Spinal cord (tissue), 10 donors: Measurements from ENCODE around the gene MAP7. TPM values are rescaled to one million over a fixed set of nuclear protein-coding genes. Genes with fewer than 3 reads are reported as not detected.
"Not testable (repeated sequence)": the region's sequence is repeated elsewhere in the genome, so short reads cannot be mapped to it uniquely, and the experiment has no call there.

Experiments
- DNase-seq, 6 donors: peaks; one replicate each; pipeline versions ENCODE4 v3.0.0 to v3.0.0-alpha.2; 2013 to 2015; ENCODE audit warnings: low spot score in 6 of 6, low read depth in 4 of 6
- H3K27ac ChIP-seq: one replicate; pipeline ENCODE4 v1.5.1; 2013; ENCODE audit warnings: low read depth, low read length, control low read depth
- H3K27me3 ChIP-seq: one replicate; pipeline ENCODE4 v1.6.1; 2013; ENCODE audit warnings: low read length; ENCODE audit not compliant: control insufficient read depth, insufficient read depth
- H3K36me3 ChIP-seq: one replicate; pipeline ENCODE4 v1.6.1; 2013; ENCODE audit warnings: low read length; ENCODE audit not compliant: control insufficient read depth, insufficient read depth
- H3K4me1 ChIP-seq: one replicate; pipeline ENCODE4 v1.6.1; 2013; ENCODE audit warnings: low read length; ENCODE audit not compliant: control insufficient read depth, insufficient read depth
- H3K4me3 ChIP-seq: one replicate; pipeline ENCODE4 v1.5.1; 2013; ENCODE audit warnings: low read depth, low read length, control low read depth
- H3K9me3 ChIP-seq: one replicate; pipeline ENCODE4 v1.6.1; 2013; ENCODE audit warnings: low read length; ENCODE audit not compliant: control insufficient read depth, insufficient read depth
- WGBS: methylation state at CpG from one replicate; pipeline ENCODE4 v1.1.5; 2013; ENCODE audit warnings: missing lambda C conversion rate; ENCODE audit not compliant: insufficient coverage; 5-methylcytosine and 5-hydroxymethylcytosine counted together
- polyA plus RNA-seq, 2 donors: library from polyadenylated mRNA; unstranded; fragments of 120-200 nt; gene quantifications; one replicate each; pipeline ENCODE4 v1.2.1, GENCODE V29; 2013; ENCODE audit not compliant: insufficient read length in 2 of 2
- total RNA-seq, 2 donors: library from RNA; depleted of rRNA in 1 of 2; stranded (reverse); fragments of 120-200 nt in 1 of 2; fragments of >200 nt in 1 of 2; gene quantifications; one replicate each; pipeline versions ENCODE4 v1.2.3 to v1.2.4, GENCODE V29; 2013 to 2014
- donor health status: healthy.

The MAP7 gene
- total and polyA plus RNA-seq, 4 donors: 9.9 to 19.7 (median 13.9) TPM

DNA sequence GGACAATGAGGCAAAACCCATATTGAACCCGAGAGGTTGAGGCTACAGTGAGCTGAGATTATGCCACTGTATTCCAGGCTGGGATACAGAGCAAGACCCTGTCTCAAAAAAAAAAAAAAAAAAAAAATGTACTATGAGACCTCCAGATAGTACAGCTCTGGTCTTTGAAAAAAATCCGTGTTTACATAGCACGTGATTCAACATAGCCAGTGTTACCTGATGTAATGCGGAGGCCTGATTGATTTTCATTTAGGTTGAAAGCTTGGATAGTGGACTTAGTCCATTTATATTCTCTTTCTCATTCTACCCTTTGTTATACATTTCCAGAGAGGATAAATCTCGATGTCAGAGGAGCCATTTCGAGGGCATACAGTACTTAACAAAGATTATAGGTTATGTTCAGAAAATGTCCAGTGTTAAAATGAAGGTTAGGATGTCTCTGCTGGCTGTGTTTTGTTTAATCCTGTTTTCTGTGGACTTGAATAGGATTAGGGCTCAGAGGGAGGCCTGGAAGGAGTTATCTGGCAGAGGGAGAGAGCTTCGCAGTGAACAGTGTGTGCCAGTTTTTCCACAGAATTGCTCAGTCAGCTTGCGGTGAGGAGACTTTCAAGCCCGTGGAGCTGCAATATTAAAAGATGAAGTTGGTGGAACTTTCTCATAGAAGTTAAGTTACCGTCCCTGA lies 226.7 kb downstream of the MAP7 start:
- 37% methylated on average over 4 of the region's 10 CpGs for WGBS
- Histone ChIP-seq H3K27me3 (no peaks in the 10 kb centered on the region), H3K4me3 (no peak overlapping the region), H3K9me3 (no peaks in the 10 kb centered on the region), H3K4me1 (peaks cover 17% of the 10 kb centered on the region), H3K36me3 (no peaks in the 10 kb centered on the region), H3K27ac (peak overlapping the region; percentile 65)
- peak in 3 of 6 donors; percentile 28 to 84 (median 70) for DNase-seq

DNA sequence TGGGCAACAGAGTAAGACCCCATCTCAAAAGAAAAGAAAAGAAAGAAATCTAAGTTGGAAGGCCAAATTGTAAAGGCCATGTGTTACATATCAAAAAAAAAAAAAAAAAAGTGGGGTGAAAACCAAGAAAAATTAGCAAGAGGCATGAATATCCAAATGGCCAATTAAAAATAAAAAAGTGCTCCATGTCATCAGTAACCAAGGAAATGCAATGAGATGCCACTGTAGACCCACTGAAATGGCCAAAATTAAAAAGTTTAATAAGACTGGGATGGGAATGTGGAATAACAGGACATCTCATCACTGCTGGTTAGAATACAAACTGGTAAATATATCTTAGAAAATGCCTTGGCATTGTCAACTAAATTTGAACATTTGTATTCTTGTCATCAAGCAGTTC lies 230.5 kb downstream of the MAP7 start:
- H3K4me3 ChIP-seq: no peak overlapping the region

DNA sequence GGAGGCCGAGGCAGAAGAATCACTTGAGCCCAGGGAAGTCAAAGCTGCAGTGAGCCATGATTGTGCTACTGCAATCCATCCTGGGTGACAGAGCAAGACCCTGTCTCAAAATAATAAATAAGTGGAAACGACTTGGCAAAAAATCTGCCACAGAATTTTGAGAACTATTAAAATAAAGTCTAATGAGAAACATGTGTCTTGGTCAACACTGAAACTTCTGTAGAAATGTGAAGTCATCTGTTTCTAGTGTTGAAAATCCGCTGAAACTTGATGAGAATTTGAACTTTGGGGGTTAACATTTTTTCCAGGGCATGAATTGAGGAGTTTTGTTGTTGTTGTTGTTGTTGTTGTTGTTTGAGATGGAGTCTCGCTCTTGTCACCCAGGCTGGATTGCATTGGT lies 231.5 kb downstream of the MAP7 start:
- H3K9me3 ChIP-seq: no peaks in the 10 kb centered on the region
- H3K4me1 ChIP-seq: no peaks in the 10 kb centered on the region
- WGBS: 79% methylated on average over 2 of the region's 4 CpGs
- no peak overlapping the region for H3K4me3 ChIP-seq
- no peaks in the 10 kb centered on the region for H3K27me3 ChIP-seq
- no peak overlapping the region for H3K27ac ChIP-seq
- no peak for DNase-seq
- no peaks in the 10 kb centered on the region for H3K36me3 ChIP-seq

More for the DNA sequence above, 230.5 kb downstream of the MAP7 start:
- Histone ChIP-seq H3K27ac (no peak overlapping the region), H3K27me3 (no peaks in the 10 kb centered on the region), H3K9me3 (no peaks in the 10 kb centered on the region), H3K36me3 (no peaks in the 10 kb centered on the region), H3K4me1 (peaks cover 6% of the 10 kb centered on the region)
- DNase-seq: no peak

DNA sequence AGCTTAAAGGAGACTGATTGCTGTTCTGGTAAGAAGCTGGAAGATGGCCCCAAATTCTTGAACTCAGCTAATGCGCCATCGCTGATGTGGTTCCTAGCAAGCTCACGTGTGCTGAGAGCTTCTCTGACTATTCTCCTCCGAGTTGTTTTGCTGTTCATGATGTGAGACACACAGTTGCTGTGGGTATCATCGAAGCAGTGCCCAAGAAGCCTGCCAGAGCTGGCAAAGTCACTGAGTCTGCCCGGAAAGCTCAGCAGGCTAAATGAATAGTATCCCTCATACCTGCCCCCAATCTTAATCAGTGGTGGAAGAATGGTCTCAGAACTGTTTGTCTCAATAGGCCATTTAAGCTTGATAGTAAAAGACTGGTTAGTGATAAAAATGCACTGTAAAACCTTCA lies 232.3 kb downstream of the MAP7 start:
- no peaks in the 10 kb centered on the region for H3K9me3 ChIP-seq
- 29% methylated on average over 3 of the region's 6 CpGs for WGBS
- peak overlapping the region; percentile 9 for H3K27ac ChIP-seq
- no peaks in the 10 kb centered on the region for H3K27me3 ChIP-seq
- no peaks in the 10 kb centered on the region for H3K4me1 ChIP-seq
- DNase-seq: peak in 1 of 6 donors; percentile 62
- no peaks in the 10 kb centered on the region for H3K36me3 ChIP-seq
- no peak overlapping the region for H3K4me3 ChIP-seq

DNA sequence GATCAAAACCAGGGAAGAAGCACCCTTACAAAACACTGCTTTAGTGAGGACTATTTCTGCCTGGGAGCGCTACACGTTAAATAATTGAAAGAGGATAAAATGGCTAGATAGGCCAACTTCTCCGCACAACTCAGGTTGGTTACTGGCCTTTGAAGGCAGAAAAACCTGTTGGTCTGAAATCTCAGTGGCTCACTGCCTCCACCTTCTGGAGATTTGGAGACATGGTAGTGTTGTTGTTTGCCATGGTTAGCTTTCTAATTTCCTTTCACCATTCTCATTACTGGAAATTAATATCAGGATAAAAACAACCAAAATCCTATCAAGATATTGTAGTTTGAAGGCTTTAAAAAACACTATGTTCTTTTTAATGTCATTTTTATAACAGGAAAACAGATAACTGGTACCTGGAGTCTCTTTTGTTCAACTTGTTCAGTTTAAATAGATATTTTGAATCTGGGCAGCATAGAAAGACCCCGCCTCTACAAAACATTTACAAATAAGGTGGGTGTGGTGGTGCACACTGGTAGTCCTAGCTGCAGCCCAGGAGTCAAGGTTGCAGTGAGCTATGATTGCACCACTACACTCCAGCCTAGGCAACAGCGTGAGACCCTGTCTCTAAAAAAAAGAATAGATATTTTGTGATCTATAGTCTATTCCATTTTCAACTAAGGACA lies 233.1 kb downstream of the MAP7 start:
- H3K9me3 ChIP-seq: no peaks in the 10 kb centered on the region
- 0% methylated on average over 1 of the region's 5 CpGs for WGBS
- H3K4me3 ChIP-seq: no peak overlapping the region
- no peaks in the 10 kb centered on the region for H3K36me3 ChIP-seq
- peak in 3 of 6 donors; percentile 61 to 91 (median 87) for DNase-seq
- H3K27ac ChIP-seq: peak overlapping the region; percentile 9
- no peaks in the 10 kb centered on the region for H3K4me1 ChIP-seq
- H3K27me3 ChIP-seq: no peaks in the 10 kb centered on the region

DNA sequence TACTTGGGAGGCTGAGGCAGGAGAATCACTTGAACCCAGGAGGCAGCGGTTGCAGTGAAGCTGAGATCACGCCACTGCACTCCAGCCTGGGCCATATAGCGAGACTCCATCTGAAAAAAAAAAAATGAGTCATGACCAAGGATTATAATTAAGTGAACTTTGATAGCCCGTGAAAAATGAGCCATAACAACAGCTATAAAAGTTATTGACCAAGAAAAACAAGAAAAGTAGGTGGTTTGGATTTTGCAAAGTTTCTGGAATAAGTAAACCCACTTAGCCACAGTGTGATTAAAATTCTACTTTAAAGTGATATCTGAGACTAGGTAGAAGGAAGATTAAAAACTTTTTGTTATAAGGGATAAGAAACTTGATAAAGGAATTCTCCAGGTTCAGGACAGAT lies 234.6 kb downstream of the MAP7 start:
- H3K4me3 ChIP-seq: no peak overlapping the region
- DNase-seq: no peak
- 100% methylated on average over 1 of the region's 4 CpGs for WGBS
- no peak overlapping the region for H3K27ac ChIP-seq
- no peaks in the 10 kb centered on the region for H3K36me3 ChIP-seq
- no peaks in the 10 kb centered on the region for H3K9me3 ChIP-seq
- no peaks in the 10 kb centered on the region for H3K4me1 ChIP-seq
- no peaks in the 10 kb centered on the region for H3K27me3 ChIP-seq

DNA sequence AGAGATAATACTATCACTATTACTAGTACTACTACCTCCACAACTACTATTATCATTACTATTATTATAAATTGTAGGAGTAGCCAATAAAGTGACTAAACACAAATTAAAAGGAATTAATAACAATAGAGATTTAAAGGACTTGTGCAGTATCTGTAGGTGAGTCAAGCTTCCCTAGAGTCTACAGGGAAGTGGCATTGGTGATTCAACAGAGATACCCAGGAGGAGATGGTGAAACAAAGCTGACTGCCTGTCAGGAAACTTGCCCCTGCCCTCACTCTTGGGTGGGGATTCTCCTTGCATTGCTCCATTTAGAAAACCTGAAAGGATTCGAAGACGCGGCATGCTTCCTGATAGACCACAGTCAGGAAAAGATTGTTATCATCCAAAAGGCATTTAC lies 237.2 kb downstream of the MAP7 start:
- DNase-seq: no peak
- no CpG with 5 or more reads among the region's 3 CpGs for WGBS
- H3K9me3 ChIP-seq: no peaks in the 10 kb centered on the region
- H3K27ac ChIP-seq: no peak overlapping the region
- H3K4me1 ChIP-seq: no peaks in the 10 kb centered on the region
- no peak overlapping the region for H3K4me3 ChIP-seq
- no peaks in the 10 kb centered on the region for H3K36me3 ChIP-seq
- H3K27me3 ChIP-seq: no peaks in the 10 kb centered on the region

DNA sequence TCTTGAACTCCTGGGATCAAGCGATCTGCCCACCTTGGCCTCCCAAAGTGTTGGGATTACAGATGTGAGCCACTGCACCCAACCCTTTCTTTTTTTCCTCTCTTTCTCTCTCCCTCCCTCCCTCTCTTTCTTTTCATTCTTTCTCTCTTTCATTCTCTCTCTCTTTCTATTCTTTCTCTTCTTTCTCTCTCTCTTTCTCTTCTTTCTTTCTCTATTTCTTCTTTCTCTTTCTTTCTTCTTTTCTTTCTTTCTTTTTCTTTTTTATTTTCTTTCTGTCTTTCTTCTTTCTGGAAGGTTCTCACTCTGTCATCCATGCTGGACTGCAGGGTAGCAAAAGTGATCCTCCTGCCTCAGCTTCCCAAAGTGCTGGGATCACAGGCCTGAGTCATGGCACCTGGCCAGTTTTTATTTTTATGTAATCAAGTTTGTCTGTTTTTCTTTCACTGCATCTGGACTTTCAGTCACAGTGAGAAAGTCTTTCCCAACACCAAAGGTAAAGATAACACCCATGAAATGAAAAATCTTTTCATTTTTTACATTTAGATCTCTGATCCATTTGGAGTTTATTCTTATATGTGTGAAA lies 240.4 kb downstream of the MAP7 start:
- Histone ChIP-seq H3K36me3 (no peaks in the 10 kb centered on the region), H3K27me3 (no peaks in the 10 kb centered on the region), H3K9me3 (no peaks in the 10 kb centered on the region), H3K27ac (no peak overlapping the region), H3K4me3 (no peak overlapping the region), H3K4me1 (peaks cover 11% of the 10 kb centered on the region)
- WGBS: 92% methylated on average over 1 of the region's 1 CpG
- DNase-seq: no peak

DNA sequence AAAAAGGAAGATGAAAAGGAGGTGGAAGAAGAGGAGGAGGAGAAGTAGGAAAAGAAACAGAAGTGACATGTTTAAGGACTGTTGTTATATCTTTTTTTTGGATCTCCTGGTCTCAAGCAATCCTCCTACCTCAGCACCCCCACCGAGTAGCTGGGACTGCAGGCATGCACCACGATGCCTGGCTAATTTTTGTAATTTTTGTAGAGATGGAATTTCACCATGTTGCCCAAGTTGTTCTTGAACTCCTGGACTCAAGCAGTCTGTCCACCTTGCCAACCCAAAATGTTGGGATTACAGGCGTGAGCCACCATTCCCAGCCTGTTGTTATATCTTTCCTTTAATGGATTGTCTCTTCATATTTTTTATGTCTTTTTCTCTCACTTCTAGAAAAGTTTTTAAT lies 241.1 kb downstream of the MAP7 start:
- no CpG with 5 or more reads among the region's 3 CpGs for WGBS
- no peaks in the 10 kb centered on the region for H3K27me3 ChIP-seq
- DNase-seq: no peak
- H3K4me3 ChIP-seq: no peak overlapping the region
- H3K36me3 ChIP-seq: no peaks in the 10 kb centered on the region
- H3K9me3 ChIP-seq: no peaks in the 10 kb centered on the region
- H3K4me1 ChIP-seq: peaks cover 11% of the 10 kb centered on the region
- no peak overlapping the region for H3K27ac ChIP-seq

DNA sequence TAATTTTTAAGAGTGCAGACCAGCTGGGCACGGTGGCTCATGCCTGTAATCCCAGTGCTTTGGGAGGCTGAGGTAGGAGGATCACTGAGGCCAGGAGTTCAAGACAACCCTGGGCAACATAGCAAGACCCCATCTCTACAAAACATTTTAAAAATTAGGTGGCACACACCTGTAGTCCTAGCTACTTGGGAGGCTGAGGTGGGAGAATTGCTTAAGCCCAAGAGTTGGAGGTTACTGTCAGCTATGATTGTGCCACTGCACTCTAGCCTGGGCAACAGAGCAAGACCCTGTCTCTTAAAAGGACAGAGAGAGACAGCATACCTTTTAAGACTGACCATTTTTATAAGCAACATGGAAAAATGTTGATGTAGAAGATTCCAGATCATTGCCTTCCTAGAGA lies 241.8 kb downstream of the MAP7 start:
- H3K27me3 ChIP-seq, H3K27ac ChIP-seq, H3K9me3 ChIP-seq, H3K36me3 ChIP-seq, H3K4me3 ChIP-seq, DNase-seq: not testable (repeated sequence)
- no CpG with 5 or more reads among the region's 1 CpG for WGBS
- peaks cover 11% of the 10 kb centered on the region for H3K4me1 ChIP-seq
